Type B pancreatic cell (in vitro differentiated cells): ENCODE results near the gene TPCN2. TPM values are rescaled to one million over a fixed set of nuclear protein-coding genes. Genes with fewer than 3 reads are reported as not detected.

ENCODE experiments used
- DNase-seq: peaks from one replicate; pipeline ENCODE4 v3.0.0; 2021; ENCODE audit warnings: mixed read lengths; ENCODE audit not compliant: unreplicated experiment; ENCODE audit errors: extremely low spot score
- H3K27ac Mint-ChIP-seq: 2 replicates; pipeline ENCODE4 v1.8.0; 2021; ENCODE audit warnings: mild to moderate bottlenecking, mixed read lengths
- H3K27me3 Mint-ChIP-seq: 2 replicates; pipeline ENCODE4 v1.8.0; 2021; ENCODE audit warnings: mixed read lengths
- H3K36me3 Mint-ChIP-seq: 2 replicates; pipeline ENCODE4 v1.8.0; 2021; ENCODE audit warnings: mixed read lengths
- H3K4me1 Mint-ChIP-seq: one replicate; pipeline ENCODE4 v1.8.0; 2021; ENCODE audit warnings: mixed read lengths; ENCODE audit not compliant: unreplicated experiment
- H3K4me3 Mint-ChIP-seq: 2 replicates; pipeline ENCODE4 v1.8.0; 2021; ENCODE audit warnings: mild to moderate bottlenecking, mixed read lengths
- H3K9me3 Mint-ChIP-seq: 2 replicates; pipeline ENCODE4 v1.8.0; 2021; ENCODE audit warnings: mixed read lengths
- CTCF ChIP-seq: fragments of 200-600 bp; sonication (generic); conservative IDR thresholded peaks from 2 replicates; pipeline ENCODE4 v1.5.0; 2021; ENCODE audit warnings: antibody characterized with exemption, mild to moderate bottlenecking
- total RNA-seq: library from RNA; stranded (reverse); gene quantifications from 2 replicates; pipeline ENCODE4 v1.2.1, GENCODE V29; 2021; ENCODE audit warnings: low replicate concordance

Gene TPCN2
- total RNA-seq, 1 donor from 2014 or later = 19.5 TPM

GRCh38 chr11:69078930-69079605 is 30.3 kb downstream of the TPCN2 start:
- Mint-ChIP-seq H3K36me3 (peaks cover 3% of the 10 kb centered on the region), H3K27ac (no peak overlapping the region), H3K4me1 (no peaks in the 10 kb centered on the region), H3K4me3 (no peak overlapping the region), H3K27me3 (no peaks in the 10 kb centered on the region), H3K9me3 (no peaks in the 10 kb centered on the region)
- no peak for TF ChIP-seq CTCF
- no peak for DNase-seq

DNA sequence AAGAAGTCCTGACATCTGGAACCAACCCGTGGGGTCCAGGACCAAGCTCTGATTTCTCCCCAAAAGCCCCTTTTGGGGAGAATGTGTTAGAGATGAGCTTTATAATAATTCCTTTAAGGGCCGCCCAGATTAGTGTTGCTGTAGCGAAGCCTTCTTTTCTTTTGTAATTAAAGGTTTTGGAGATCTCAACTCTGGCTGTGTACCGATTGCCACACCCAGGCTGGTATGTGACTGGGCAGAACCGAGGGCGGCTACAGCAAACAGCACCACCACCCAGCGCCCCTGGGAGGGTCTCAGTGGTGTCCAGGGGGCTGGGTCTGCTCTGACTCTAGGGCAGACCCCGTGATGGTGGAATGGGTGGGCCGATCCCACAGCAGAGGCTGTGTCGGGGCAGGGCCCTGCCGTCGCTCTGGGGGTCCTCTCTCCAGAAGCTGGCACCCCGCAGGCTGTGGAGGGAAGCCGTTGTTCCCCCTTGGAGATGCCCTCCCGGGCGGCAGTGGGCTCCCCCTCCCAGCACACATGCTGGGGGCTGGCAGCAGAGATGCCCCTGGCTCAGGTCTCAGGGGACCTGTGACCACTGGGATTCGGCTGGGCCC is 31.0 kb downstream of the TPCN2 start:
- Mint-ChIP-seq H3K4me1 (no peaks in the 10 kb centered on the region), H3K36me3 (peaks cover 3% of the 10 kb centered on the region), H3K9me3 (no peaks in the 10 kb centered on the region), H3K27ac (no peak overlapping the region), H3K4me3 (no peak overlapping the region), H3K27me3 (no peaks in the 10 kb centered on the region)
- no peak for DNase-seq
- TF ChIP-seq CTCF = no peak

DNA sequence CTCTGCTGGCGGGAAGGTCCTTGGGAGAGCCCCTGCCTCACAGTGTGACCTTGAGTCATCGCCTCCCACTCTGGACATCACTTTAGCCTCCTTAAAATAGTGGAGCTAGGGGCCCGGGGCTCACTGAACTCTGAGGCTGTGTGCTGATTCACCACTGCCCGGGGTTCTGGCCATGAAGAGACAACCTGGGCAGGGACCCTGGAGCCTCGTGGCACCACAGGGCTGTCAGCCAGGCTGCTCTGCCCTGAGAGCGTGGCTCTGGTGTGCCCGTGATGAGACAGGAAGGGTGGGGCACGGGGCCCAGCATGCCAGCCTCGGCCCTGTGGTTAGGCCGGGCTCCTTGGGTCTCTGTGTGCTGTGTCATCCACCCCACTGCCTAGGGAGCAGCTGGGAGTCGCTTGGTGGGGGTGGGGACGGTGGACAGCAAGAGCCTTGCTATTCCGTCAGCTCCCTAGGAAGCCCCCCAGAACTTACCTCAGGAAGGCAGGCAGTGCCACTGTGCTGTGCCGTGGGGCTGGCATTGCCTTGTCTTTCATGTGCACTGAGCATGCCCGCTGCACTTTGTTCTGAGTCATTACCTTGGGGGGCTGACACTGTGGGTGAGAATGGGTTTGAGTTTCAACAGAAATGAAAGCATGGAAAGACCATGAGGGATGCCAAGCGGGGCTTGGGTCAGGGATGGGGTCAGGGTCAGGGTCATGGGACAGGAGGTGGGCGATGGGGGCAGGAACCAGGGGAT is 31.7 kb downstream of the TPCN2 start:
- Mint-ChIP-seq H3K4me1 (no peaks in the 10 kb centered on the region), H3K27me3 (no peaks in the 10 kb centered on the region), H3K27ac (no peak overlapping the region), H3K36me3 (peaks cover 3% of the 10 kb centered on the region), H3K9me3 (no peaks in the 10 kb centered on the region), H3K4me3 (no peak overlapping the region)
- no peak for TF ChIP-seq CTCF
- no peak for DNase-seq

DNA sequence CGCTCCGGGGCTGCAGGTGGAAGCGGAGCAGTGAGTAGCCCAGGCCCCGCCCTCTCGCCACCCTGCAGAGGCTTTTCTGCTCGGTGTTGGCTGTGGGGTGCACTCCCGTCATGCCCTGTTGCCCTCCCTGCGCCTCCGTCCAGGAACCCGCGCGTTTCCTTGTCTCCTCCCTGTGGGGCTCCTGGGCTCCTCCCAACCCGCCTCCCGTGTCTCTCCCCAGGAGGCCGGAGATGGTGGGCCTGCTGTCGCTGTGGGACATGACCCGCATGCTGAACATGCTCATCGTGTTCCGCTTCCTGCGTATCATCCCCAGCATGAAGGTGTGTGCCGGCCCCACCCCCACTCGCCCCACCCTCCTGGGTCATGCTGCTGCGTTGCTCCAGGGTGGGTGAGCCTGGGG is 32.4 kb downstream of the TPCN2 start:
- Mint-ChIP-seq H3K27me3 (no peaks in the 10 kb centered on the region), H3K27ac (no peak overlapping the region)

More for the DNA sequence above, 32.4 kb downstream of the TPCN2 start:
- Mint-ChIP-seq H3K36me3 (peaks cover 3% of the 10 kb centered on the region), H3K4me3 (no peak overlapping the region), H3K4me1 (no peaks in the 10 kb centered on the region), H3K9me3 (no peaks in the 10 kb centered on the region)
- no peak for DNase-seq
- no peak for TF ChIP-seq CTCF
